Transverse colon (tissue), 4 donors: ENCODE results near the gene RBP5.

Experiments
- CTCF ChIP-seq, 5 experiments: fragments of 200-600 bp in 3 of 5; fragments of 450-650 bp in 2 of 5; sonication (generic) in 3 of 5; IDR thresholded peaks; 1 replicate in 2 of 5; 2 replicates in 3 of 5; pipeline ENCODE4 v1.5.1; 2016 to 2017; ENCODE audit warnings: antibody characterized with exemption in 5 of 5, inconsistent platforms in 3 of 5, mild to moderate bottlenecking in 2 of 5, moderate library complexity in 1 of 5
- POLR2AphosphoS5 ChIP-seq, 3 donors: sonication (generic); formaldehyde crosslinking; IDR thresholded peaks; one replicate each; pipeline ENCODE4 v1.6.1; 2016; ENCODE audit warnings: antibody characterized with exemption in 3 of 3

GRCh38 chr12:7120166-7120565 lies 8.5 kb downstream of the RBP5 start:
- TF ChIP-seq POLR2AphosphoS5 (IDR thresholded peaks at IDR 0.05) (no peak), CTCF (IDR thresholded peaks at IDR 0.05) (no peak)
